Rectal smooth muscle tissue (tissue), 1 donor: ENCODE results near the gene TOB1.
"Not testable (repeated sequence)": the region's sequence is repeated elsewhere in the genome, so short reads cannot be mapped to it uniquely, and the experiment has no call there.

ENCODE experiments used
- H3K27ac ChIP-seq: one replicate; pipeline ENCODE4 v1.7.0; 2013; ENCODE audit warnings: low read depth, low read length, inconsistent platforms
- H3K27me3 ChIP-seq: one replicate; pipeline ENCODE4 v1.7.0; 2013; ENCODE audit warnings: low read length; ENCODE audit not compliant: control insufficient read depth, insufficient read depth
- H3K36me3 ChIP-seq: one replicate; pipeline ENCODE4 v1.7.0; 2013; ENCODE audit warnings: low read length; ENCODE audit not compliant: control insufficient read depth, insufficient read depth
- H3K4me1 ChIP-seq: one replicate; pipeline ENCODE4 v1.7.0; 2013; ENCODE audit warnings: low read length; ENCODE audit not compliant: control insufficient read depth, insufficient read depth
- H3K4me3 ChIP-seq: one replicate; pipeline ENCODE4 v1.7.0; 2013; ENCODE audit warnings: low read length
- H3K9ac ChIP-seq: one replicate; pipeline ENCODE4 v1.7.0; 2013; ENCODE audit warnings: low read length

TOB1 gene

DNA sequence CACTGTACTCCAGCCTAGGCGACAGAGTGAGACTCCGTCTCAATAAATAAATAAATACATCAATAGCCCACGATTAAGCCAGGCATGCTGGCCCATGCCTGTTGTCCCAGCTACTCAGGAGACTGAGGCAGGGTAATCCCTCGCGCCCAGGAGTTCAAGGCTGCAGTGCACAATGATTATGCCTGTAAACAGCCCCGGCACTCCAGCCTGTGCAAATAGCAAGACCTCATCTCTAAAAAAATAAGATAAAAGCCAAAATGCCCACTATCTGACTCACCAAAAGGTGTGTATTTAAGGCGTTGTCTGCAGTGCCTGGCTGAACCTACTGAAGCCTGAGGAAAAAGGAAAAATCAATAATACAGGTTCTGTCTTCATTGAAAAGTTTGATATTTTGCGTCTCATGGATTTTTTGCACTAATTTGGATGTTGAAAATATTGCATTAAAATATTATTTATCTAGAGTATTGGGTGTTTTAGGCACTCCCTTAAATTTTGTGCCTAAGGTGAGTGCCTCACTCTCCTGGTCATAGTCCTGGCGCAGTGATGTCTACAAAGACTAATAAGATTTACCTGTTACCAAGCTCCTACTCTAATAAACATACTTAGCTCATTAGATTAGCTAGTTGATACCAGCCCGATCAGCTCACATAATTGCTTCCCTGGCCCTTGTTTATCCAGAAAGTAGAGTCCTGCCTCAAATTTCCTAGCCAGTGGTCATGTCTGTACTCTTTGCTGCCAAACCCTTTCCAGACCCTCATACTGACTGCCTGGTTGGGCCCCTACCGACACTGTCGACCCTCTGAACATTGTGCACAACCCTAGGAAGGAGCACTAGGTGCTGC, 24.7 kb upstream of the TOB1 start:
- peaks cover 9% of the 10 kb centered on the region for H3K4me1 ChIP-seq
- H3K36me3 ChIP-seq, result no peaks in the 10 kb centered on the region
- no peaks in the 10 kb centered on the region for H3K27me3 ChIP-seq
- no peak overlapping the region for H3K4me3 ChIP-seq
- no peak overlapping the region for H3K9ac ChIP-seq
- no peak overlapping the region for H3K27ac ChIP-seq

DNA sequence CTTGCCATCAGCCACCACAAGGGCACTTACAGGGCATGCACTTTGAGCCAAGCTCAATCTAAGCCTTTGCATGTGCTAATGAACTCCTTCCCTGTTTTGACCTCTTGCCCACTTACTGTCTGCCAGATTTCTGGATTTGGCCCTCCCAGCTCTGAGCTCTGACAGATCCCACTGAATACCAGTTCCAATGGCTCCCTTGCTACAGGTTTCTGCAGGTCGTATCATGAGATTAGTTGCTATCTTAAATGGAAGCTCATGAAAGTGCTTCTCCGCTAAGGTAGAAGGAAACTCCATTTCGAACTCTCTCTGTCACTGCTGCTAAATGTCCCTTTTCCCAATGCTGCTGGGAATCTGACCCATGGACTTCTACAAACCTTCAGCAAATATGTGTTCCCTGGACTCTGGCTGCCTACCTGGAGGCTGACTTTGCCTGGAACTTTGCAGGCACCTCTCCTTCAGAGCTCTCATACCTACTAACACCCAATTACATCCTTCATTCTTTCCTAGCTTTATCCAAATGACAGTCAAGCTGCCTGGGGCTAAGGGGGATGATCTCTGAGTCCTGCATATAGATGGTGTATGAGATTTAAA, 23.5 kb upstream of the TOB1 start:
- Histone ChIP-seq H3K27ac (no peak overlapping the region), H3K36me3 (no peaks in the 10 kb centered on the region), H3K4me1 (peaks cover 9% of the 10 kb centered on the region), H3K4me3 (no peak overlapping the region), H3K9ac (no peak overlapping the region), H3K27me3 (no peaks in the 10 kb centered on the region)

DNA sequence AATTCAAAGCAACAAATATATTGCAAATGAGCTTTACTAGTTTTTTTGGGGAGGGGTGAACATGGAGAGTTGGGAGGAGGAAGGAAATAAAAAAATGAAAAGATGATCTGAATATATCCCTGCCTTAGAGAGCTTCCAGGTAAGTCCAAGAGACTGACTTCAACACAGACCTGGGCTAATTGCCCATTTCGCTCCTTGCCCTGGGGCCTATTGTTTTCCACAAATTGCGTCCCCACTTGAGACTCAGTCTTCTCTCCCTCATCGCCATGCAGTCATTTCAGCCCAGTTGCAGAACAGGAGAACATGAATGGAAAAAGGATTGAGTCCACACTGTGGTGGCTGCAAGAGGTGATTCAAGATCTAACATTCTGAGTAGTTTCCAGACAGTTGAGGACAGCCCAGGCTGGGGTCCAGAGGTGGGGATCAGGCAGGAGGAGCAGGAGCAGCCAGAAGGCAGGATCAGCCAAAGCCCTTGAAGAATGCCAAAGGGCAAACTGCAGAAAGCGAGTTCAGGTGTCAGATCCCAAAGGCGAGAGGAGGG, 21.6 kb upstream of the TOB1 start:
- no peak overlapping the region for H3K27ac ChIP-seq
- H3K36me3 ChIP-seq, result no peaks in the 10 kb centered on the region
- H3K4me1 ChIP-seq, result no peaks in the 10 kb centered on the region
- H3K9ac ChIP-seq, result no peak overlapping the region
- H3K4me3 ChIP-seq, result no peak overlapping the region
- H3K27me3 ChIP-seq, result no peaks in the 10 kb centered on the region

DNA sequence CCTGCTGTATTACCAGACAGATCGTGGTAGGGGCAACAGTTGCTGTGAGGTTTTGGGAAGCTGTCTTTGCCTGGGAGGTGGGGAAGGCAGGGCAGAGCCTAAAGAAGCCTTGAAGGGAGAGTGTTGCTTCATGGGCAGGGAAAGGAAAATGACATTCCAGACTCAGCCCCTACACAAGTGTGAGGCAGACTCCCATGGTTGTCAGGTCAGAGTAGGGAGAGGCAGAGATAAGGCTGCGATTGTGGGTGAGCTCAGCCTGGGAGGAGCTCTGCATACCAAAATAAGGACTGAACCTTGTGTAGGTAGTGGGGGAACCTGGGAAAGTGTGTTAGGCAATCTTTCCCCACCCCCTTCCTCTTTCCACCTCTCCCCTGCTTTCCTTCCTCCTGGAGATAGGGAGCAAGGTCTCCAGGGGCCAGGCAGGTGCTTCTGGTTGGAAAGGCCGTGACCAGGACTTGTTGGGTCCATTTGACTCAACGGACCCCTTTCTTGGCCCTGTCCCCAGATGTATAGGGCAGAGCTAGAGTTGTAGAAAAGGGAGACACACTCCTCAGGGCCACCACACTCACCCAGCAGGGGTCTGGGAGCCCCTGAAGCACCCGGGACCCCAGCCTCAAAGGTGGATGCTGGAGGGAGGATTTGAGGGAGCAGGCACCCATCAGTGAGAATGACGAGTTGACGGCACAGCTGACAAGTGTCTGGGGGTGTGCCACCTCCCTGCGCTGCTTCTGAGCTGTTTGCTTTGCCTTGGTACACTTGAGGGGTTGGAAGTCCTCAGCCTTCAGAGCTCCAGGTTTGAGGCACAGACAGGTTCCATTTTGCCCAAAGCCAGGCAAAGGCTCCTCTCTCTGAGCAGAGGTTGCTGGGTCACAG, 18.5 kb upstream of the TOB1 start:
- no peak overlapping the region for H3K9ac ChIP-seq
- H3K27me3 ChIP-seq, result no peaks in the 10 kb centered on the region
- no peak overlapping the region for H3K27ac ChIP-seq
- no peaks in the 10 kb centered on the region for H3K36me3 ChIP-seq
- H3K4me3 ChIP-seq, result no peak overlapping the region
- no peaks in the 10 kb centered on the region for H3K4me1 ChIP-seq

DNA sequence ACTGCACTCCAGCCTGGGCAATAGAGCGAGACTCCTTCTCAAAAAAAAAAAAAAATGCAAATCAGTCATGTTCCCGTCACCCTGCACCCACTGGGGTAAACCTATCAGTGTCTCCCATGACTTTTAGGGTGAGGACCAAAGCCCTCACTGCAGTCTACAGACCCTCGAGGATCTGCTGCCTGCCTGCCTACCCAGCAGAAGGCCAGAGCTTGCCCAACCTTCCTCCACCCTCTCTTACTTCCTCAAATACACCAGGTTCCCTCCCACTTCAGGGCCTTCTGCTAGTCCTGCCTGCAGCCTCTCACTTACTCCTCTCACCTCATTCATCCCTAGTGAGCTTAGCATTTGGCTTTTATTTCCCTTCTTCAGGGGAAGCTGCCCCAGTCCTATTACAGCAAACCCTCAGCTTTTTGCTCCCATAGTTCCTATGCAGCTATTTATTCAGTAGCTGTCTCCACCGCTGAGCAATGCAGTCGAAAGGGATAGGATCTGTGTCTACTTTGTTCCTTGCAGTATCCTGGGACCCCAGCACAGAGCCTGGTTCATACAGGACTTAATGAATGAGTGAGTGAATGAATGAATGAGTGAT, 17.8 kb upstream of the TOB1 start:
- Histone ChIP-seq H3K4me1 (no peaks in the 10 kb centered on the region), H3K36me3 (no peaks in the 10 kb centered on the region), H3K9ac (no peak overlapping the region), H3K27me3 (no peaks in the 10 kb centered on the region), H3K4me3 (no peak overlapping the region), H3K27ac (no peak overlapping the region)

DNA sequence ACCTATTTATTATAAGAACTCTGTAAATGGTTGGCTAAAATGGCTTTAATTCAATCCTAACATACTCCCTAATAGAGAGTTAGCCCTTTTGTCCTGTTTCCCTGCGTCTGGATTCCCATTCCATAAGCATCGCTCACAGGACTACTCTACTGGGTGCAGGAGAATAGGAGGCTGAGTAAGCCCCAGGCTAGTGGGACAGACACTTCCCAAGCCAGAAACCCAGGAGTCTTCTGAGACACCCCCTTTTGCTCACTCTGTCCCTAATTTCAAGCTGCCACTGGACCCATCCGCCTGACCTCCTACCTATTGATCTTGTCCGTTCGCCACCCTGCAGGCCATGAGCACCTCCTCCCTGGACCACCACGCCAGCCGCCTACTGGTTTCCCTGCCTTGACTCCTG, 16.7 kb upstream of the TOB1 start:
- H3K27ac ChIP-seq, result no peak overlapping the region
- H3K4me1 ChIP-seq, result no peaks in the 10 kb centered on the region

DNA sequence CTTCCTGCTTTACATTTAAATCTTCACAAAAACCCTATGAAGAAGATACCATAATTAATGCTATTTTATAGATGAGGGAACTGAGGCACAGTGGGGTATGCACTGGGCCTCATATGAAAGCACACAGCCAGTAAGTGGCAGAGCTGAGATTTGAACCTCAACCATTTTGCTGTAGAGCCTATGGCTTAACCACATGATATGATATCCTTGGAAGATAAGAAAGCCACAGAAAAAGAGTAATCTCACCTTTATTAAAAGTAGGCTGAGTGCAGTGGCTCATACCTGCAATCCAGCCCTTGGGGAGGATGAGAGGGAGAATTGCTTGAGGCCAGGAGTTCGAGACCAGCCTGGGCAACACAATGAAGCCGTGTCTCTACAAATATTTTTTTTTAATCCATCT, 15.0 kb upstream of the TOB1 start:
- no peaks in the 10 kb centered on the region for H3K4me1 ChIP-seq
- H3K27me3 ChIP-seq, result no peaks in the 10 kb centered on the region
- H3K36me3 ChIP-seq, result no peaks in the 10 kb centered on the region
- no peak overlapping the region for H3K4me3 ChIP-seq
- no peak overlapping the region for H3K27ac ChIP-seq
- no peak overlapping the region for H3K9ac ChIP-seq

More for the DNA sequence above, 16.7 kb upstream of the TOB1 start:
- Histone ChIP-seq H3K9ac (no peak overlapping the region), H3K27me3 (no peaks in the 10 kb centered on the region), H3K36me3 (no peaks in the 10 kb centered on the region), H3K4me3 (no peak overlapping the region)

DNA sequence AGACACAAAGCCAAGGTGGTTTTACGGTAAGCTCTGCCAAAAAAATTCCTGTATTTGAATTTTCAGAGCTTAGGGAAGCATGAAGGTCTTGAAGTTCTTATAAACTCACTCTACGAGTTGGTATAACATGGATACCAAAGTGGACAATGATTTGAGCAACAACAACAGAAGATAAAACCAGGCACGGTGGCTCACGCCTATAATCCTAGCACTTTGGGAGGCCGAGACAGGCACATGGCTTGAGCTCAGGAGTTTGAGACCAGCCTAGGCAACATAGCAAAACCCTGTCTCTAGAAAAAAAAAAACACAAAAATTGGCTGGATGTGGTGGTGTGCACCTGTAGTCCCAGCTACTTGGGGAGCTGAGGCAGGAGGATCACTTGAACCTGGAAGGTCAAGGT, 12.9 kb upstream of the TOB1 start:
- Histone ChIP-seq H3K4me1 (no peaks in the 10 kb centered on the region), H3K27me3 (no peaks in the 10 kb centered on the region), H3K4me3 (no peak overlapping the region), H3K27ac (no peak overlapping the region), H3K36me3 (no peaks in the 10 kb centered on the region), H3K9ac (no peak overlapping the region)

DNA sequence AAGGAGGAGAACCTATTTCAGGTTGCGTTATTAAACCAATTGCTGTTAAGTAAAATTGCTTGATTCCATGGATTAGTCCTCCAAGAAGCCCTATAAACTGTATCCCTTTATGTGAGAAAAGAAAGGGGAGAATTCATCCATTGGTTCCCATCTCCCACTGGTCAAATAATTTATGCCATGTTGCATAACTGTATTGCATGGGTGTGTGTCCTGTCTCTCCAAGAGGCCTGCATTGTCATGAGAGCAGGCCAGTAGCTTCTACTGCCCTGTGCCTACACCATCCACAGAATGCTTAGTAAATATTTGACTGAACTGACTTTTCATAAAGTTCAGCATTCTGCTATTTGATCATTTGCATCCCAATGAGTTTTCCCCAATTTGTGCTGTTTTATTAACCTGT, 11.7 kb upstream of the TOB1 start:
- Histone ChIP-seq H3K36me3 (no peaks in the 10 kb centered on the region), H3K4me1 (no peaks in the 10 kb centered on the region), H3K27me3 (no peaks in the 10 kb centered on the region), H3K4me3 (no peak overlapping the region), H3K9ac (no peak overlapping the region), H3K27ac (no peak overlapping the region)

DNA sequence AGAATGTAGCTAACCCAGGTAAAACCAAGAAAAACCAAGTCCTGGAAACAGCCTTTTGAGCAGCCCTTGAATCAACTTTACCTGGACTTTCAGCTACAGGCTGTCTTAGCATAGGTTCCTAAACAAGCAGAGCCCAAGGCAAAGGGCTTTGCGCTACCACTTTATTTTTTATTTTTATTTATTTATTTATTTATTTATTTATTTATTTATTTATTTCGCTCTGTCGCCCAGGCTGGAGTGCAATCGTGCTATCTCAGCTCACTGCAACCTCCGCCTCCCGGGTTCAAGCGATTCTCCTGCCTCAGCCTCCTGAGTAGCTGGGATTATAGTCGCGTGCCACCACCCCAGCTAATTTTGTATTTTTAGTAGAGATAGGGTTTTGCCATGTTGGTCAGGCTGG, 10.9 kb upstream of the TOB1 start:
- not testable (repeated sequence) for H3K9ac ChIP-seq, H3K36me3 ChIP-seq, H3K4me1 ChIP-seq, H3K4me3 ChIP-seq, H3K27me3 ChIP-seq, H3K27ac ChIP-seq

DNA sequence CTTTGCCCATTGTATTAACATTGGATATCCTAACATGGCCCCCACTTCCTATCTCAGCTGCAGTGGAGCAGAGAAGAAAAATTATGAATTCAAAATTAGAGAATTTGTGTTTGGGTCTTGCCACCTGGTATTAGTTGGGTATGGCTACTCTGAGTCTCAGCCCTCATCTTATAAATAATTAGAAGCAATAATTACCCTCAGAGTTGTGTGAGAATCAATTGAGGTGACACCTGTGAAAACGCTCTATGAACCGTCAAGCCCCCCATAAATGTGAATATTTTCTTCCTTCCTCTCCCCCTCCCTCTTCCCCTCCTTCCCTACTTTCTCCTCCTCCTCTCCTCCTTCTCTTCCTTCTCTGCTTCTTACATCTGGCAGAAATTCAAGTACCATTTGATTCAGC, 8.9 kb upstream of the TOB1 start:
- H3K27me3 ChIP-seq, result no peaks in the 10 kb centered on the region
- H3K4me1 ChIP-seq, result peaks cover 2% of the 10 kb centered on the region
- no peak overlapping the region for H3K27ac ChIP-seq

More for the DNA sequence above, 8.9 kb upstream of the TOB1 start:
- Histone ChIP-seq H3K4me3 (no peak overlapping the region), H3K9ac (no peak overlapping the region), H3K36me3 (no peaks in the 10 kb centered on the region)
